ENCODE data around the gene FSTL4. TPM values are rescaled to one million over a fixed set of nuclear protein-coding genes. Genes with fewer than 3 reads are reported as not detected.

The FSTL4 gene
- total RNA-seq, 1 donor from 2014 or later = 0.07 TPM

DNA sequence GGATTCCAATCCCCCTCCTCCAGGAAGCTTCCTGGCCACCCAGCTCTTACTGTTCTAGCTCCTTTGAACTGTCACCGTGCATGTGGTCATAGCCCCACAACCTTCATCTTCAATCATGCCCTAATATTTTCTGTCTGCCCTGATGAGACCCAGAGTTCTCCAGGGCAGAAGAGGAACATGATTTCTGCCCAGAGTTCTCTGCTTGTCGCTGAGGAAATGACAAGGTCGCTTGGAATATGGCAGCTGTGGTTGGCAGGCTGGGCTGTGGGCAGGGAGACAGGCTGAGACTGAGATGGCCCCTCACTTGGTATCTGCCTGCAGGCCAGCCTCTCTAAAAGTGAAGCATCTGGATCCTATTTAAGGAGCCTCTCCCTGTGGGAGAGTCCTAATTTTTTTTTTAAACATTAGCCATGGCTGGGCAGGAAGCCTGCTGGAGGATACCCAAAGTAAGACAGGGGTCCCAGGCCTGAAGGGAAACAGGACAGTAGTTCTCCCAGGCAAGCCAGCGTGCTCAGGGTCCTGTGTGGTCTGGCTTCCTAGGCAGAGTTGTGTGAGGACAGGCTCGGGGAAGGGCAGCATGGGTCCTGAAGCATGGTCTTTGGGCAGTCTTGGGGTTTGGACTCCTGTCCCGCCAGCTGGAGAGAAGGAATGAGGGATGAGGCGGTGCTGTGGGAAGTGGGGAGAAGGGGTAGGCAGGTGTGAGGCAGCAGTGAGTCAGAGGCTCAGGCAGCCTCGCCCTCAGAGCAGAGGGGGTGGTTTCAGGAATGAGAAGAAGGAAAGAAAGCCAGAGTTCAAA lies 242.1 kb downstream of the FSTL4 start:
- DNase-seq (ENCODE audit: low spot score) = no peak
- Mint-ChIP-seq H3K27me3 (ENCODE audit: low read depth) (peaks cover 19% of the 10 kb centered on the region), H3K36me3 (ENCODE audit: low read depth) (no peaks in the 10 kb centered on the region), H3K27ac (ENCODE audit: unreplicated experiment) (no peak overlapping the region), H3K4me3 (ENCODE audit: unreplicated experiment) (no peak overlapping the region), H3K9me3 (ENCODE audit: low read depth) (peaks cover 3% of the 10 kb centered on the region), H3K4me1 (ENCODE audit: low read depth) (no peaks in the 10 kb centered on the region)
- no peak for TF ChIP-seq CTCF (IDR thresholded peaks at IDR 0.05)

DNA sequence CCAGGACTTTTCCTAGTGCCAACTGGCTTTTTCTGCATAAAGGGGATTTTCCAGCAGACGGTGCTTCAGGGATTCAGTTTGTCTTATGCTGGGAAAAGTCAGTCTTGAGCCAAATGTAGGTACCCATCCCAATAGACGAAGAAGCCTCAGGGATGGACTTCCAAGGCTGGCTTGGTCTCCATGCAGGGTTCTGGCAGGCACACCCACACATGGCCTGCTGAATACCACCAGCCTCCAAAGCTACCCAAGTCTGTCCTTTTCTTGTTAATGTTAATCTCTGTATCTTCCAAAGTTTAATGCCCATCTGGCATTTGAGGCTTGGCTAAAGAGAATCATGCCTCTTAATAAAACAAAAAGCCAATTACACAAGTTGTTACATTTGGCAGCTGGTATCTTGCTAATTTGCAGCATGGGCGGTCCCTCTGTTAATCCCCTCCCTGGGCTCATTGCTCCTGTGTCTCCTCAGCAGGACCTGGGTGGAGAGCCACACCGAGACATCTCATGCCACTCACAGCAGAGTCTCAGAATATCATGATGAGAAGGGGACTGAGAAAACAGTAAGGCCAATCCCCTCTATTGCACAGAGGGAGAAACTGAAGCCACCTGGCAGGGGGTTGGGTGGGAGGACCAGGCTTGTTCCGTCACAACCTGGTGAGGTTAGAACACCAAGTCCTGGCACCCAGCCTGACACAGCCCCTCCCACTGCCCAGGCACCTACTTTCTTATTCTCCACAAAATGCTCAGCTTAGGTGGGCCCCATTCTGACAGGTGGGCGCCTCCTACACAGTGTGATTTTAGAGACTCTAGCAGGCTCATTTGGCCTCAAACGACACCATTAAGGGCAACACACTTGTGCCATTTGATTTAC lies 243.2 kb downstream of the FSTL4 start:
- no peak for DNase-seq (ENCODE audit: low spot score)
- H3K4me1 Mint-ChIP-seq (ENCODE audit: low read depth) = no peaks in the 10 kb centered on the region
- H3K27me3 Mint-ChIP-seq (ENCODE audit: low read depth) = peaks cover 19% of the 10 kb centered on the region
- H3K36me3 Mint-ChIP-seq (ENCODE audit: low read depth) = no peaks in the 10 kb centered on the region
- H3K4me3 Mint-ChIP-seq (ENCODE audit: unreplicated experiment) = no peak overlapping the region
- no peak overlapping the region for H3K27ac Mint-ChIP-seq (ENCODE audit: unreplicated experiment)
- TF ChIP-seq CTCF (IDR thresholded peaks at IDR 0.05) = no peak
- H3K9me3 Mint-ChIP-seq (ENCODE audit: low read depth) = no peaks in the 10 kb centered on the region

GRCh38 chr5:133367984-133368383 lies 244.4 kb downstream of the FSTL4 start:
- H3K27ac Mint-ChIP-seq (ENCODE audit: unreplicated experiment) = no peak overlapping the region
- no peaks in the 10 kb centered on the region for H3K4me1 Mint-ChIP-seq (ENCODE audit: low read depth)
- TF ChIP-seq CTCF (IDR thresholded peaks at IDR 0.05) = no peak
- no peak overlapping the region for H3K4me3 Mint-ChIP-seq (ENCODE audit: unreplicated experiment)
- peaks cover 22% of the 10 kb centered on the region for H3K27me3 Mint-ChIP-seq (ENCODE audit: low read depth)
- no peaks in the 10 kb centered on the region for H3K9me3 Mint-ChIP-seq (ENCODE audit: low read depth)
- H3K36me3 Mint-ChIP-seq (ENCODE audit: low read depth) = no peaks in the 10 kb centered on the region
- no peak for DNase-seq (ENCODE audit: low spot score)

- no peak for DNase-seq (ENCODE audit: low spot score)
- Mint-ChIP-seq H3K27me3 (ENCODE audit: low read depth) (peaks cover 22% of the 10 kb centered on the region), H3K9me3 (ENCODE audit: low read depth) (no peaks in the 10 kb centered on the region), H3K36me3 (ENCODE audit: low read depth) (no peaks in the 10 kb centered on the region), H3K4me1 (ENCODE audit: low read depth) (no peaks in the 10 kb centered on the region), H3K4me3 (ENCODE audit: unreplicated experiment) (no peak overlapping the region), H3K27ac (ENCODE audit: unreplicated experiment) (no peak overlapping the region)
- TF ChIP-seq CTCF (IDR thresholded peaks at IDR 0.05) = no peak
These were observed 245.1 kb downstream of the FSTL4 start for GRCh38 chr5:133367071-133367786.

DNA sequence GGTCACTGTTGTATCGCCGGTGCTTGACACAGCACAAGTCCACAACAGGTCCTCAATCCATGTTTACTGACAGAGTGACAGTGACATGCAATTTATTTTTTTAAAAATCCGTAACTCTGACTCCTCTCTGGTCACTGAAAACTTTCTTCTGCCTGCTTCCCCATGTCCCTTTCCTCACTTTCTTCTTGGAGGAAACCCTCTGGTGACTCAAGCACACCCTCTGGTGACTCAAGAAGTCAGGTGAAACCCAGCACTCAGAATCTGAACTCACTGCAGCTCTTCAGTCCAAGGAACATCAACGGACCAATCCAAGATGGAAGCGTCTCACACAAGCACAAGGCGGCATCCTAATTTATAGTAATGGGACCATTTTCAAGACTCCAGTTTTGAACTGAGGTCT lies 245.9 kb downstream of the FSTL4 start:
- no peaks in the 10 kb centered on the region for H3K9me3 Mint-ChIP-seq (ENCODE audit: low read depth)
- DNase-seq (ENCODE audit: low spot score) = no peak
- no peaks in the 10 kb centered on the region for H3K4me1 Mint-ChIP-seq (ENCODE audit: low read depth)
- H3K4me3 Mint-ChIP-seq (ENCODE audit: unreplicated experiment) = no peak overlapping the region
- H3K36me3 Mint-ChIP-seq (ENCODE audit: low read depth) = no peaks in the 10 kb centered on the region
- no peak for TF ChIP-seq CTCF (IDR thresholded peaks at IDR 0.05)
- H3K27me3 Mint-ChIP-seq (ENCODE audit: low read depth) = peaks cover 23% of the 10 kb centered on the region
- no peak overlapping the region for H3K27ac Mint-ChIP-seq (ENCODE audit: unreplicated experiment)
